PFSK-1 (cell line): Measurements from ENCODE around the gene C16orf96.

Experiments used
- FOXP2 ChIP-seq: optimal IDR thresholded peaks from 2 replicates; pipeline ENCODE3; 2011; ENCODE audit warnings: borderline replicate concordance, control low read depth, inconsistent platforms; ENCODE audit not compliant: insufficient read depth; ENCODE audit errors: extremely low read length, extremely low read depth
- POLR2AphosphoS5 ChIP-seq: IDR thresholded peaks from 2 replicates; pipeline ENCODE4 v1.6.1; 2012; ENCODE audit warnings: low read depth, mild to moderate bottlenecking, control low read depth, low read length, moderate library complexity
- SIN3A ChIP-seq: IDR thresholded peaks from 2 replicates; pipeline ENCODE4 v1.6.1; 2012; ENCODE audit warnings: mild to moderate bottlenecking, low read length, moderate library complexity, borderline replicate concordance; ENCODE audit not compliant: insufficient read depth
- TAF1 ChIP-seq: IDR thresholded peaks from 2 replicates; pipeline ENCODE4 v1.6.1; 2012; ENCODE audit warnings: low read length, control low read depth, borderline replicate concordance; ENCODE audit not compliant: insufficient read depth
- TF ChIP-seq, protein P1 (sequence below), 2 experiments: IDR thresholded peaks; 2 replicates each; pipeline versions ENCODE4 v1.6.1 to v1.8.0; 2011 to 2012; ENCODE audit warnings: low read depth in 2 of 2, low read length in 2 of 2, control low read depth in 1 of 2, inconsistent platforms in 1 of 2, mild to moderate bottlenecking in 1 of 2, moderate library complexity in 1 of 2; ENCODE audit not compliant: insufficient read depth in 1 of 2

DNA sequence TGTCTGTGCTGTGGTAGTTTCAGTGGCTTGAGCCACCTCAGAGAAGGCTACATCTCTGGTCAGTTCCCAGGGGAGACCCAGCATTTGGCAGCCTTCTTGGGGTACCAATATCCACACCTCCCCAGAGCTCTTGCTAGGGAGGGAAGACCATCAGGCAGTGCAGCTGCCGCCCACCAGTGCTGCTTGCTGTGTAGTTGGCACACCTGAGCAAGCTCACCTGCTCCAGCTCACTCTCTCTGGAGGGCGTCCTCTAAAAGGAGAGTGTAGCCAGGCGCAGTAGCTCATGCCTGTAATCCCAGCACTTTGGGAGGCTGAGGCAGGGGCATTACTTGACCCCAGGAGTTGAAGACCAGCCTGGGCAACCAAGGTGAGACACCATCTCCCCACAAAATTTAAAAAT is 47.3 kb upstream of the C16orf96 start:
- TF ChIP-seq POLR2AphosphoS5: no peak
- TF ChIP-seq, protein P1, sequence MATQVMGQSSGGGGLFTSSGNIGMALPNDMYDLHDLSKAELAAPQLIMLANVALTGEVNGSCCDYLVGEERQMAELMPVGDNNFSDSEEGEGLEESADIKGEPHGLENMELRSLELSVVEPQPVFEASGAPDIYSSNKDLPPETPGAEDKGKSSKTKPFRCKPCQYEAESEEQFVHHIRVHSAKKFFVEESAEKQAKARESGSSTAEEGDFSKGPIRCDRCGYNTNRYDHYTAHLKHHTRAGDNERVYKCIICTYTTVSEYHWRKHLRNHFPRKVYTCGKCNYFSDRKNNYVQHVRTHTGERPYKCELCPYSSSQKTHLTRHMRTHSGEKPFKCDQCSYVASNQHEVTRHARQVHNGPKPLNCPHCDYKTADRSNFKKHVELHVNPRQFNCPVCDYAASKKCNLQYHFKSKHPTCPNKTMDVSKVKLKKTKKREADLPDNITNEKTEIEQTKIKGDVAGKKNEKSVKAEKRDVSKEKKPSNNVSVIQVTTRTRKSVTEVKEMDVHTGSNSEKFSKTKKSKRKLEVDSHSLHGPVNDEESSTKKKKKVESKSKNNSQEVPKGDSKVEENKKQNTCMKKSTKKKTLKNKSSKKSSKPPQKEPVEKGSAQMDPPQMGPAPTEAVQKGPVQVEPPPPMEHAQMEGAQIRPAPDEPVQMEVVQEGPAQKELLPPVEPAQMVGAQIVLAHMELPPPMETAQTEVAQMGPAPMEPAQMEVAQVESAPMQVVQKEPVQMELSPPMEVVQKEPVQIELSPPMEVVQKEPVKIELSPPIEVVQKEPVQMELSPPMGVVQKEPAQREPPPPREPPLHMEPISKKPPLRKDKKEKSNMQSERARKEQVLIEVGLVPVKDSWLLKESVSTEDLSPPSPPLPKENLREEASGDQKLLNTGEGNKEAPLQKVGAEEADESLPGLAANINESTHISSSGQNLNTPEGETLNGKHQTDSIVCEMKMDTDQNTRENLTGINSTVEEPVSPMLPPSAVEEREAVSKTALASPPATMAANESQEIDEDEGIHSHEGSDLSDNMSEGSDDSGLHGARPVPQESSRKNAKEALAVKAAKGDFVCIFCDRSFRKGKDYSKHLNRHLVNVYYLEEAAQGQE (IDR thresholded peaks at IDR 0.05; ENCODE audit: insufficient read depth in 1 of 2, low read depth in 2 of 2, low read length in 2 of 2): no peak
- TF ChIP-seq TAF1: no peak
- TF ChIP-seq SIN3A: no peak
- TF ChIP-seq FOXP2: no peak
